ENCODE results near the gene STYK1.
"Not testable (repeated sequence)": the region's sequence is repeated elsewhere in the genome, so short reads cannot be mapped to it uniquely, and the experiment has no call there.

Gene STYK1

GRCh38 chr12:10688042-10688441 is 14.2 kb upstream of the STYK1 start:
- DNase-seq: no peak

- DNase-seq: no peak
Measured at GRCh38 chr12:10672231-10672868, 1.5 kb downstream of the STYK1 start.

- no peak for DNase-seq
Measured at GRCh38 chr12:10669533-10669932, 4.3 kb downstream of the STYK1 start.

- no peak for DNase-seq
Measured at GRCh38 chr12:10668526-10668925, 5.3 kb downstream of the STYK1 start.

- no peak for DNase-seq
Measured at GRCh38 chr12:10667581-10667980, 6.3 kb downstream of the STYK1 start.

- no peak for DNase-seq
Measured at GRCh38 chr12:10664499-10664898, 9.4 kb downstream of the STYK1 start.

- no peak for DNase-seq
Measured at GRCh38 chr12:10663869-10664268, 10.0 kb downstream of the STYK1 start.

GRCh38 chr12:10661338-10661737 is 12.5 kb downstream of the STYK1 start:
- no peak for DNase-seq

GRCh38 chr12:10654003-10654402 is 19.8 kb downstream of the STYK1 start:
- DNase-seq: no peak

GRCh38 chr12:10652192-10652591 is 21.7 kb downstream of the STYK1 start:
- no peak for DNase-seq

GRCh38 chr12:10646576-10646975 is 27.3 kb downstream of the STYK1 start:
- not testable (repeated sequence) for DNase-seq

- no peak for DNase-seq
Measured at GRCh38 chr12:10645910-10646309, 27.9 kb downstream of the STYK1 start.

- DNase-seq: no peak
Measured at GRCh38 chr12:10641735-10642500, 31.9 kb downstream of the STYK1 start.

GRCh38 chr12:10638728-10639127 is 35.1 kb downstream of the STYK1 start:
- no peak for DNase-seq

GRCh38 chr12:10636611-10637010 is 37.2 kb downstream of the STYK1 start:
- DNase-seq: no peak

GRCh38 chr12:10636124-10636523 is 37.7 kb downstream of the STYK1 start:
- no peak for DNase-seq

- no peak for DNase-seq
Measured at GRCh38 chr12:10635306-10635705, 38.5 kb downstream of the STYK1 start.

GRCh38 chr12:10634427-10634826 is 39.4 kb downstream of the STYK1 start:
- DNase-seq: no peak

- no peak for DNase-seq
Measured at GRCh38 chr12:10633541-10633940, 40.3 kb downstream of the STYK1 start.

GRCh38 chr12:10632226-10632625 is 41.6 kb downstream of the STYK1 start:
- no peak for DNase-seq

GRCh38 chr12:10624605-10625004 is 49.2 kb downstream of the STYK1 start:
- DNase-seq: no peak

GRCh38 chr12:10623131-10623530 is 50.7 kb downstream of the STYK1 start:
- no peak for DNase-seq

- DNase-seq: no peak
Measured at GRCh38 chr12:10621278-10621677, 52.6 kb downstream of the STYK1 start.

GRCh38 chr12:10620078-10620779 is 53.6 kb downstream of the STYK1 start:
- DNase-seq: no peak
